Small intestine (tissue), 7 donors: ENCODE measurements around the gene CLSTN3. TPM values are rescaled to one million over a fixed set of nuclear protein-coding genes. Genes with fewer than 3 reads are reported as not detected.

Experiments used
- DNase-seq, 2 donors: peaks; one replicate each; pipeline versions ENCODE4 v3.0.0 to v3.0.0-alpha.2; 2013
- FAIRE-seq: peaks from 2 replicates; lab custom pipeline; 2012; peaks lifted over from hg19 to GRCh38; lab: Jason Lieb, UNC
- H3K27ac ChIP-seq, 3 donors: one replicate each; pipeline ENCODE4 v1.5.1; 2013; ENCODE audit warnings: low read length in 2 of 3, mild to moderate bottlenecking in 2 of 3, control low read depth in 1 of 3, inconsistent platforms in 1 of 3, low read depth in 1 of 3, moderate library complexity in 1 of 3
- H3K27me3 ChIP-seq, 3 donors: one replicate each; pipeline ENCODE4 v1.6.1; 2013; ENCODE audit warnings: low read length in 3 of 3, inconsistent platforms in 1 of 3; ENCODE audit not compliant: control insufficient read depth in 3 of 3, insufficient read depth in 3 of 3
- H3K36me3 ChIP-seq, 3 donors: one replicate each; pipeline ENCODE4 v1.6.1; 2013; ENCODE audit warnings: low read length in 3 of 3, inconsistent platforms in 1 of 3, low read depth in 1 of 3, mild to moderate bottlenecking in 1 of 3, moderate library complexity in 1 of 3; ENCODE audit not compliant: control insufficient read depth in 3 of 3, insufficient read depth in 2 of 3
- H3K4me1 ChIP-seq, 3 donors: one replicate each; pipeline ENCODE4 v1.6.1; 2013; ENCODE audit warnings: low read length in 2 of 3, inconsistent platforms in 1 of 3, low read depth in 1 of 3, mild to moderate bottlenecking in 1 of 3, moderate library complexity in 1 of 3; ENCODE audit not compliant: control insufficient read depth in 3 of 3, insufficient read depth in 2 of 3
- H3K4me3 ChIP-seq, 3 donors: one replicate each; pipeline ENCODE4 v1.5.1; 2013; ENCODE audit warnings: low read length in 3 of 3, control low read depth in 1 of 3, inconsistent platforms in 1 of 3, low read depth in 1 of 3, mild to moderate bottlenecking in 1 of 3, moderate library complexity in 1 of 3
- H3K9me3 ChIP-seq, 2 donors: one replicate each; pipeline ENCODE4 v1.6.1; 2013; ENCODE audit warnings: low read depth in 1 of 2, low read length in 1 of 2; ENCODE audit not compliant: control insufficient read depth in 2 of 2, insufficient read depth in 1 of 2
- WGBS, 3 donors: extraction: QIAGEN DNeasy Blood & Tissue Kit; methylation state at CpG; one replicate each; pipeline ENCODE4 v1.1.7; 2013; 5-methylcytosine and 5-hydroxymethylcytosine counted together
- polyA plus RNA-seq, 4 donors: library from polyadenylated mRNA; stranded (reverse) in 3 of 4; unstranded in 1 of 4; fragments of 200-250 nt in 3 of 4; fragments of 120-200 nt in 1 of 4; gene quantifications; one replicate each; pipeline versions ENCODE4 v1.2.1 to v1.2.3, GENCODE V29; 2013
- donor health status: healthy with polysubstance abuse.
- donor health status: control.
- donor health status: control.
- donor health status: Bipolar disorder and iron deficiency.
- donor health status: healthy.

The CLSTN3 gene
- polyA plus RNA-seq, 4 donors: 6.5 to 61.6 (median 13.8) TPM

GRCh38 chr12:7143564-7143963, 13.4 kb downstream of the CLSTN3 start:
- no peak for FAIRE-seq
- no peak for DNase-seq
- no peaks in the 10 kb centered on the region for H3K27me3 ChIP-seq
- no peak overlapping the region for H3K27ac ChIP-seq
- H3K4me3 ChIP-seq: no peak overlapping the region
- WGBS, 3 donors: 89 to 94% (median 91%) methylated on average over 7 of the region's 7 CpGs
- H3K36me3 ChIP-seq: peaks cover 0 to 60% (median 0%) of the 10 kb centered on the region in 3 donors
- H3K4me1 ChIP-seq: no peaks in the 10 kb centered on the region
- H3K9me3 ChIP-seq: no peaks in the 10 kb centered on the region

- Histone ChIP-seq H3K4me3 (no peak overlapping the region), H3K36me3 (peaks cover 0 to 67% (median 0%) of the 10 kb centered on the region in 3 donors), H3K27me3 (no peaks in the 10 kb centered on the region), H3K4me1 (no peaks in the 10 kb centered on the region), H3K9me3 (no peaks in the 10 kb centered on the region), H3K27ac (no peak overlapping the region)
- WGBS, 3 donors: 43 to 48% (median 45%) methylated on average over 11 of the region's 11 CpGs
- FAIRE-seq: no peak
- peak; percentile 32 to 44 for DNase-seq
Measured at GRCh38 chr12:7144414-7145120, 14.4 kb downstream of the CLSTN3 start.

GRCh38 chr12:7145671-7146070, 15.5 kb downstream of the CLSTN3 start:
- 76 to 81% (median 79%) methylated on average over 4 of the region's 4 CpGs for WGBS, 3 donors

GRCh38 chr12:7146228-7146627, 16.1 kb downstream of the CLSTN3 start:
- DNase-seq (no peak), FAIRE-seq (no peak)
- Histone ChIP-seq H3K36me3 (peaks cover 0 to 70% (median 5%) of the 10 kb centered on the region in 3 donors), H3K9me3 (no peaks in the 10 kb centered on the region), H3K27me3 (no peaks in the 10 kb centered on the region), H3K4me1 (no peaks in the 10 kb centered on the region), H3K4me3 (no peak overlapping the region), H3K27ac (no peak overlapping the region)
- 92 to 96% (median 95%) methylated on average over 7 of the region's 7 CpGs for WGBS, 3 donors

More at GRCh38 chr12:7145671-7146070, 15.5 kb downstream of the CLSTN3 start:
- Histone ChIP-seq H3K36me3 (peaks cover 0 to 67% (median 2%) of the 10 kb centered on the region in 3 donors), H3K27ac (no peak overlapping the region), H3K9me3 (no peaks in the 10 kb centered on the region), H3K27me3 (no peaks in the 10 kb centered on the region), H3K4me3 (no peak overlapping the region), H3K4me1 (no peaks in the 10 kb centered on the region)
- FAIRE-seq: no peak
- no peak for DNase-seq

GRCh38 chr12:7146906-7147305, 16.7 kb downstream of the CLSTN3 start:
- FAIRE-seq: no peak
- 40 to 83% (median 63%) methylated on average over 7 of the region's 7 CpGs for WGBS, 3 donors

GRCh38 chr12:7150356-7150755, 20.2 kb downstream of the CLSTN3 start:
- Histone ChIP-seq H3K4me3 (no peak overlapping the region), H3K27ac (no peak overlapping the region), H3K36me3 (peaks cover 0 to 72% (median 7%) of the 10 kb centered on the region in 3 donors), H3K27me3 (no peaks in the 10 kb centered on the region), H3K9me3 (no peaks in the 10 kb centered on the region), H3K4me1 (peaks cover 0 to 2% (median 0%) of the 10 kb centered on the region in 3 donors)
- WGBS, 3 donors: 92 to 93% (median 93%) methylated on average over 12 of the region's 12 CpGs
- FAIRE-seq (no peak), DNase-seq (no peak)

More at GRCh38 chr12:7146906-7147305, 16.7 kb downstream of the CLSTN3 start:
- Histone ChIP-seq H3K4me3 (no peak overlapping the region), H3K9me3 (no peaks in the 10 kb centered on the region), H3K27ac (no peak overlapping the region), H3K27me3 (no peaks in the 10 kb centered on the region), H3K36me3 (peaks cover 0 to 71% (median 5%) of the 10 kb centered on the region in 3 donors), H3K4me1 (no peaks in the 10 kb centered on the region)
- DNase-seq: peak; percentile 42 to 75

GRCh38 chr12:7150841-7151240, 20.7 kb downstream of the CLSTN3 start:
- DNase-seq (no peak), FAIRE-seq (no peak)
- 85 to 94% (median 93%) methylated on average over 3 to 6 of the region's 6 CpGs for WGBS, 3 donors
- H3K27me3 ChIP-seq: no peaks in the 10 kb centered on the region
- no peak overlapping the region for H3K27ac ChIP-seq
- H3K9me3 ChIP-seq: no peaks in the 10 kb centered on the region
- peaks cover 0 to 74% (median 7%) of the 10 kb centered on the region in 3 donors for H3K36me3 ChIP-seq
- H3K4me3 ChIP-seq: no peak overlapping the region
- peaks cover 0 to 7% (median 0%) of the 10 kb centered on the region in 3 donors for H3K4me1 ChIP-seq

- FAIRE-seq (no peak), DNase-seq (no peak)
- Histone ChIP-seq H3K27me3 (no peaks in the 10 kb centered on the region), H3K27ac (no peak overlapping the region), H3K36me3 (peaks cover 0 to 75% (median 7%) of the 10 kb centered on the region in 3 donors), H3K4me3 (no peak overlapping the region), H3K4me1 (peaks cover 0 to 11% (median 0%) of the 10 kb centered on the region in 3 donors), H3K9me3 (no peaks in the 10 kb centered on the region)
- whole genome bisulfite sequencing, 3 donors: 93 to 96% (median 95%) methylated on average over 6 of the region's 6 CpGs
Measured at GRCh38 chr12:7151532-7151931, 21.4 kb downstream of the CLSTN3 start.
